ENCODE measurements around the gene STAMBP.
"Not testable (repeated sequence)": the region's sequence is repeated elsewhere in the genome, so short reads cannot be mapped to it uniquely, and the experiment has no call there.

STAMBP gene

GRCh38 chr2:73870084-73870483 lies 41.3 kb downstream of the STAMBP start:
- TF ChIP-seq EZH2phosphoT487 (IDR thresholded peaks at IDR 0.05; ENCODE audit: borderline replicate concordance, low read length) = no peak
- TF ChIP-seq, protein P1, sequence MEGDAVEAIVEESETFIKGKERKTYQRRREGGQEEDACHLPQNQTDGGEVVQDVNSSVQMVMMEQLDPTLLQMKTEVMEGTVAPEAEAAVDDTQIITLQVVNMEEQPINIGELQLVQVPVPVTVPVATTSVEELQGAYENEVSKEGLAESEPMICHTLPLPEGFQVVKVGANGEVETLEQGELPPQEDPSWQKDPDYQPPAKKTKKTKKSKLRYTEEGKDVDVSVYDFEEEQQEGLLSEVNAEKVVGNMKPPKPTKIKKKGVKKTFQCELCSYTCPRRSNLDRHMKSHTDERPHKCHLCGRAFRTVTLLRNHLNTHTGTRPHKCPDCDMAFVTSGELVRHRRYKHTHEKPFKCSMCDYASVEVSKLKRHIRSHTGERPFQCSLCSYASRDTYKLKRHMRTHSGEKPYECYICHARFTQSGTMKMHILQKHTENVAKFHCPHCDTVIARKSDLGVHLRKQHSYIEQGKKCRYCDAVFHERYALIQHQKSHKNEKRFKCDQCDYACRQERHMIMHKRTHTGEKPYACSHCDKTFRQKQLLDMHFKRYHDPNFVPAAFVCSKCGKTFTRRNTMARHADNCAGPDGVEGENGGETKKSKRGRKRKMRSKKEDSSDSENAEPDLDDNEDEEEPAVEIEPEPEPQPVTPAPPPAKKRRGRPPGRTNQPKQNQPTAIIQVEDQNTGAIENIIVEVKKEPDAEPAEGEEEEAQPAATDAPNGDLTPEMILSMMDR (IDR thresholded peaks at IDR 0.05; ENCODE audit: low read depth, low read length, poor library complexity, severe bottlenecking) = no peak
- no peak overlapping the region for H3K4me2 ChIP-seq (ENCODE audit: low read length)
- H3K9me3 ChIP-seq (ENCODE audit: control insufficient read depth, insufficient read depth, low read length) = no peaks in the 10 kb centered on the region
- peaks cover 15% of the 10 kb centered on the region for H3K36me3 ChIP-seq (ENCODE audit: control insufficient read depth, low read length)
- H4K20me1 ChIP-seq (ENCODE audit: control insufficient read depth, insufficient read depth, low read depth, low read length) = no peaks in the 10 kb centered on the region
- H3F3A ChIP-seq (ENCODE audit: control insufficient read depth, insufficient read depth) = peaks cover 3% of the 10 kb centered on the region
- H3K9me2 ChIP-seq (replicated peaks; ENCODE audit: control insufficient read depth, low read length) = no peaks in the 10 kb centered on the region
- H3K27me3 ChIP-seq (ENCODE audit: control insufficient read depth, low read length) = no peaks in the 10 kb centered on the region
- no peaks in the 10 kb centered on the region for H3K79me2 ChIP-seq (ENCODE audit: control insufficient read depth, low read length)
- H3K27ac ChIP-seq (ENCODE audit: low read depth, low read length) = no peak overlapping the region
- no peak overlapping the region for H3K4me3 ChIP-seq (ENCODE audit: low read length)
- H3K4me1 ChIP-seq (ENCODE audit: control insufficient read depth, low read length) = no peaks in the 10 kb centered on the region

DNA sequence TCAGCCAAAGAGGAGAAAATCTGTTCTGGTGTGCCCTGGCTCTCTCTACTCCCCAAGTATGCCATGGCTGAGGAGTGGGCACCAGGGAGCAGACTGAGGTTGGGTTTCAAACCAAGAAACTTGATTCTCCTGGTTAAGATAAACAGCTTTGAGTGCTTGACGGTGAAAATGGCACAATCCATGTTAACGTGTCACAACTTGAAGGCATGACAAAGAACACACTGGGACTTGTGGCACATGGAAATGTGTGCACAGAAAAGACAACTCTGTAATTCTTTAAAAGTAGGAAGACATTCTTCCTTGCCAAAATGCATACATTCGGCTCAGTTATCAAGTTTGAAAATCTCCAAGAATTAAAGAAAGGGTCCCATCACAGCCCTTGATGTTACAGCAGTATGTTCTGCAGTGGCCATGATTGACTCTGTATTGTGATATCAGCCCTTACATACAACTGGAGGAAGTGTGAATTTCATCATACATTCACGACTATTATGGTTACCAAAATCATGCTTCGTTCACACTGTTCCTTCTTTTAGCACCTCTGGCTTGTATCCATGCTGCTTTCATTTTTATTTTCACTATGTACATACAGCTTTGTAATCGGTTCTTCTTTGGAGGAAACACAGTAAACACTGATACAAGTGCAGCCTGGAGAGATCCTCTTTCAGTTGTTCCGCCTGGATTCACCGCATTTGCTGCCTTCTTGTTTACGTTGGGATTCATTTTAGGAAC lies 48.5 kb downstream of the STAMBP start:
- Histone ChIP-seq H3K4me2 (ENCODE audit: low read length) (no peak overlapping the region), H3F3A (ENCODE audit: control insufficient read depth, insufficient read depth) (no peaks in the 10 kb centered on the region), H4K20me1 (ENCODE audit: control insufficient read depth, insufficient read depth, low read depth, low read length) (no peaks in the 10 kb centered on the region), H3K79me2 (ENCODE audit: control insufficient read depth, low read length) (no peaks in the 10 kb centered on the region), H3K9me2 (replicated peaks; ENCODE audit: control insufficient read depth, low read length) (no peaks in the 10 kb centered on the region), H3K27ac (ENCODE audit: low read depth, low read length) (no peak overlapping the region), H3K36me3 (ENCODE audit: control insufficient read depth, low read length) (no peaks in the 10 kb centered on the region), H3K4me1 (ENCODE audit: control insufficient read depth, low read length) (peaks cover 9% of the 10 kb centered on the region), H3K4me3 (ENCODE audit: low read length) (no peak overlapping the region), H3K9me3 (ENCODE audit: control insufficient read depth, insufficient read depth, low read length) (no peaks in the 10 kb centered on the region), H3K27me3 (ENCODE audit: control insufficient read depth, low read length) (no peaks in the 10 kb centered on the region)
- no peak for TF ChIP-seq EZH2phosphoT487 (IDR thresholded peaks at IDR 0.05; ENCODE audit: borderline replicate concordance, low read length)
- TF ChIP-seq, protein P1 (IDR thresholded peaks at IDR 0.05; ENCODE audit: low read depth, low read length, poor library complexity, severe bottlenecking) = no peak

DNA sequence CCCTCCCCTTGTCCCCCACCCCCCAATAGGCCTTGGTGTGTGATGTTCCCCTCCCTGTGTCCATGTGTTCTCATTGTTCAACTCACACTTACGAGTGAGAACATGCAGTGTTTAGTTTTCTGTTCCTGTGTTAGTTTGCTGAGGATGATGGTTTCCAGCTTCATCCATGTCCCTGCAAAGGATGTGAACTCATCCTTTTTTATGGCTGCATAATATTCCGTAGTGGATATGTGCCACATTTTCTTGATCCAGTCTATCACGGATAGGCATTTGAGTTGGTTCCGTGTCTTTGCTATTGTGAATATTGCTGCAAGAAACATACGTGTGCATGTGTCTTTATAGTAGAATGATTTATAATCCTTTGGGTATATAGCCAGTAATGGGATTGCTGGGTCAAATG lies 49.2 kb downstream of the STAMBP start:
- not testable (repeated sequence) for H3K9me3 ChIP-seq (ENCODE audit: control insufficient read depth, insufficient read depth, low read length); H3K4me2 ChIP-seq (ENCODE audit: low read length); H3K27ac ChIP-seq (ENCODE audit: low read depth, low read length); H3K27me3 ChIP-seq (ENCODE audit: control insufficient read depth, low read length); H3K79me2 ChIP-seq (ENCODE audit: control insufficient read depth, low read length); H3K9me2 ChIP-seq (replicated peaks; ENCODE audit: control insufficient read depth, low read length); H4K20me1 ChIP-seq (ENCODE audit: control insufficient read depth, insufficient read depth, low read depth, low read length); H3K4me3 ChIP-seq (ENCODE audit: low read length); H3K4me1 ChIP-seq (ENCODE audit: control insufficient read depth, low read length); H3F3A ChIP-seq (ENCODE audit: control insufficient read depth, insufficient read depth); H3K36me3 ChIP-seq (ENCODE audit: control insufficient read depth, low read length)

- no peak overlapping the region for H3K4me3 ChIP-seq (ENCODE audit: low read length)
- no peak overlapping the region for H3K27ac ChIP-seq (ENCODE audit: low read depth, low read length)
- H3K4me1 ChIP-seq (ENCODE audit: control insufficient read depth, low read length) = no peaks in the 10 kb centered on the region
- TF ChIP-seq, protein P1 (IDR thresholded peaks at IDR 0.05; ENCODE audit: low read depth, low read length, poor library complexity, severe bottlenecking) = no peak
- TF ChIP-seq EZH2phosphoT487 (IDR thresholded peaks at IDR 0.05; ENCODE audit: borderline replicate concordance, low read length) = no peak
- no peaks in the 10 kb centered on the region for H3K9me2 ChIP-seq (replicated peaks; ENCODE audit: control insufficient read depth, low read length)
- H4K20me1 ChIP-seq (ENCODE audit: control insufficient read depth, insufficient read depth, low read depth, low read length) = no peaks in the 10 kb centered on the region
- no peaks in the 10 kb centered on the region for H3F3A ChIP-seq (ENCODE audit: control insufficient read depth, insufficient read depth)
- no peaks in the 10 kb centered on the region for H3K36me3 ChIP-seq (ENCODE audit: control insufficient read depth, low read length)
- peaks cover 2% of the 10 kb centered on the region; the same call in 1 of the 2 replicates for H3K27me3 ChIP-seq (ENCODE audit: control insufficient read depth, low read length)
- no peaks in the 10 kb centered on the region for H3K9me3 ChIP-seq (ENCODE audit: control insufficient read depth, insufficient read depth, low read length)
- H3K4me2 ChIP-seq (ENCODE audit: low read length) = no peak overlapping the region
- no peaks in the 10 kb centered on the region for H3K79me2 ChIP-seq (ENCODE audit: control insufficient read depth, low read length)
Measured at GRCh38 chr2:73885406-73885805, 56.6 kb downstream of the STAMBP start.

All from DOHH2 (cell line).